Measurements from ENCODE around the gene CECR2. TPM values are rescaled to one million over a fixed set of nuclear protein-coding genes. Genes with fewer than 3 reads are reported as not detected.

CECR2 gene
- total RNA-seq, 6 experiments from 2014 or later: not detected

- Mint-ChIP-seq H3K36me3 (ENCODE audit: low read depth) (peaks cover 15% of the 10 kb centered on the region), H3K27me3 (ENCODE audit: insufficient read depth) (no peaks in the 10 kb centered on the region), H3K9me3 (no peaks in the 10 kb centered on the region), H3K4me1 (ENCODE audit: low read depth) (no peaks in the 10 kb centered on the region), H3K27ac (no peak overlapping the region), H3K4me3 (no peak overlapping the region)
- no peak for TF ChIP-seq CTCF (IDR thresholded peaks at IDR 0.05)
- DNase-seq: no peak
These were observed 217.7 kb downstream of the CECR2 start for GRCh38 chr22:17586831-17587440.

GRCh38 chr22:17587629-17588028 lies 218.4 kb downstream of the CECR2 start:
- Mint-ChIP-seq H3K9me3 (no peaks in the 10 kb centered on the region), H3K4me3 (no peak overlapping the region), H3K27ac (no peak overlapping the region), H3K36me3 (ENCODE audit: low read depth) (peaks cover 18% of the 10 kb centered on the region), H3K27me3 (ENCODE audit: insufficient read depth) (no peaks in the 10 kb centered on the region), H3K4me1 (ENCODE audit: low read depth) (no peaks in the 10 kb centered on the region)
- no peak for DNase-seq
- no peak for TF ChIP-seq CTCF (IDR thresholded peaks at IDR 0.05)

GRCh38 chr22:17588606-17589005 lies 219.3 kb downstream of the CECR2 start:
- Mint-ChIP-seq H3K27me3 (ENCODE audit: insufficient read depth) (no peaks in the 10 kb centered on the region), H3K4me1 (ENCODE audit: low read depth) (no peaks in the 10 kb centered on the region), H3K36me3 (ENCODE audit: low read depth) (peaks cover 18% of the 10 kb centered on the region), H3K27ac (no peak overlapping the region), H3K9me3 (no peaks in the 10 kb centered on the region), H3K4me3 (no peak overlapping the region)
- no peak for DNase-seq
- no peak for TF ChIP-seq CTCF (IDR thresholded peaks at IDR 0.05)

GRCh38 chr22:17589810-17590375 lies 220.6 kb downstream of the CECR2 start:
- no peaks in the 10 kb centered on the region for H3K27me3 Mint-ChIP-seq (ENCODE audit: insufficient read depth)
- H3K36me3 Mint-ChIP-seq (ENCODE audit: low read depth): peaks cover 24% of the 10 kb centered on the region
- no peak for DNase-seq
- H3K9me3 Mint-ChIP-seq: no peaks in the 10 kb centered on the region
- H3K4me1 Mint-ChIP-seq (ENCODE audit: low read depth): no peaks in the 10 kb centered on the region
- H3K4me3 Mint-ChIP-seq: no peak overlapping the region
- no peak for TF ChIP-seq CTCF (IDR thresholded peaks at IDR 0.05)
- no peak overlapping the region for H3K27ac Mint-ChIP-seq

- Mint-ChIP-seq H3K9me3 (no peaks in the 10 kb centered on the region), H3K36me3 (ENCODE audit: low read depth) (peaks cover 24% of the 10 kb centered on the region)
These were observed 221.3 kb downstream of the CECR2 start for GRCh38 chr22:17590586-17590985.

More at GRCh38 chr22:17590586-17590985, 221.3 kb downstream of the CECR2 start:
- no peaks in the 10 kb centered on the region for H3K27me3 Mint-ChIP-seq (ENCODE audit: insufficient read depth)
- no peak for TF ChIP-seq CTCF (IDR thresholded peaks at IDR 0.05)
- DNase-seq: no peak
- no peaks in the 10 kb centered on the region for H3K4me1 Mint-ChIP-seq (ENCODE audit: low read depth)
- no peak overlapping the region for H3K4me3 Mint-ChIP-seq
- H3K27ac Mint-ChIP-seq: no peak overlapping the region
